WTC11 (cell line): ENCODE results near the gene RBM4. TPM values are rescaled to one million over a fixed set of nuclear protein-coding genes. Genes with fewer than 3 reads are reported as not detected.

Source experiments
- CREM ChIP-seq: sonication (generic); formaldehyde crosslinking; IDR thresholded peaks from 2 replicates; pipeline ENCODE4 v1.8.1; 2022; ENCODE audit warnings: mild to moderate bottlenecking, missing genetic modification reagents, moderate library complexity
- ELF4 ChIP-seq: sonication (generic); formaldehyde crosslinking; IDR thresholded peaks from 2 replicates; pipeline ENCODE4 v1.8.1; 2022; ENCODE audit warnings: low read depth, mild to moderate bottlenecking, moderate library complexity, missing genetic modification reagents
- ESRRA ChIP-seq: sonication (generic); formaldehyde crosslinking; IDR thresholded peaks from 2 replicates; pipeline ENCODE4 v1.8.1; 2022; ENCODE audit warnings: mild to moderate bottlenecking, missing genetic modification reagents, borderline replicate concordance
- ETV6 ChIP-seq: sonication (generic); formaldehyde crosslinking; IDR thresholded peaks from 2 replicates; pipeline ENCODE4 v1.8.1; 2022; ENCODE audit warnings: mild to moderate bottlenecking, missing genetic modification reagents
- FOXP1 ChIP-seq: sonication (generic); formaldehyde crosslinking; IDR thresholded peaks from 2 replicates; pipeline ENCODE4 v1.8.0; 2022; ENCODE audit warnings: missing genetic modification reagents, mild to moderate bottlenecking, moderate library complexity, borderline replicate concordance
- GABPB1 ChIP-seq: sonication (generic); formaldehyde crosslinking; IDR thresholded peaks from 2 replicates; pipeline ENCODE4 v1.8.1; 2023; ENCODE audit warnings: mild to moderate bottlenecking, missing genetic modification reagents
- HMGA2 ChIP-seq: fragments of 250-450 bp; sonication (Bioruptor Pico); IDR thresholded peaks from 2 replicates; pipeline ENCODE4 v1.4.0; 2021; ENCODE audit warnings: mild to moderate bottlenecking, moderate library complexity
- IRF2 ChIP-seq: sonication (generic); formaldehyde crosslinking; IDR thresholded peaks from 2 replicates; pipeline ENCODE4 v1.8.0; 2022; ENCODE audit warnings: low read depth, missing genetic modification reagents, borderline replicate concordance
- NFATC4 ChIP-seq: fragments of 250-450 bp; sonication (Bioruptor Pico); IDR thresholded peaks from 2 replicates; pipeline ENCODE4 v1.9.0; 2021; ENCODE audit warnings: mild to moderate bottlenecking
- NFE2L1 ChIP-seq: sonication (generic); formaldehyde crosslinking; IDR thresholded peaks from 2 replicates; pipeline ENCODE4 v1.8.1; 2023; ENCODE audit warnings: missing genetic modification reagents
- NR1H2 ChIP-seq: sonication (generic); formaldehyde crosslinking; IDR thresholded peaks from 2 replicates; pipeline ENCODE4 v1.9.0; 2021; ENCODE audit warnings: mild to moderate bottlenecking, moderate library complexity, missing genetic modification reagents
- NR2C2 ChIP-seq: sonication (generic); formaldehyde crosslinking; IDR thresholded peaks from 2 replicates; pipeline ENCODE4 v1.8.0; 2022; ENCODE audit warnings: mild to moderate bottlenecking, missing genetic modification reagents
- NR3C1 ChIP-seq: sonication (generic); formaldehyde crosslinking; conservative IDR thresholded peaks from 2 replicates; pipeline ENCODE4 v1.8.1; 2023; ENCODE audit warnings: low read depth, mild to moderate bottlenecking, missing genetic modification reagents
- PRRX2 ChIP-seq: fragments of 250-450 bp; sonication (Bioruptor Pico); IDR thresholded peaks from 2 replicates; pipeline ENCODE4 v1.8.0; 2021; ENCODE audit warnings: mild to moderate bottlenecking
- SMAD3 ChIP-seq: sonication (generic); formaldehyde crosslinking; IDR thresholded peaks from 2 replicates; pipeline ENCODE4 v1.8.0; 2022; ENCODE audit warnings: missing genetic modification reagents, mild to moderate bottlenecking, borderline replicate concordance
- SOX15 ChIP-seq: fragments of 250-450 bp; sonication (Bioruptor Pico); IDR thresholded peaks from 2 replicates; pipeline ENCODE4 v1.9.0; 2021; ENCODE audit warnings: mild to moderate bottlenecking
- TP53 ChIP-seq: sonication (generic); formaldehyde crosslinking; IDR thresholded peaks from 2 replicates; pipeline ENCODE4 v1.8.1; 2023; ENCODE audit warnings: mild to moderate bottlenecking, missing genetic modification reagents
- ZBTB21 ChIP-seq: sonication (generic); formaldehyde crosslinking; IDR thresholded peaks from 2 replicates; pipeline ENCODE4 v1.8.1; 2023; ENCODE audit warnings: mild to moderate bottlenecking, missing genetic modification reagents, borderline replicate concordance
- ZNF263 ChIP-seq: sonication (generic); formaldehyde crosslinking; IDR thresholded peaks from 2 replicates; pipeline ENCODE4 v1.8.1; 2022; ENCODE audit warnings: low read depth, mild to moderate bottlenecking, moderate library complexity, missing genetic modification reagents
- ZNF396 ChIP-seq: fragments of 250-450 bp; sonication (Bioruptor Pico); IDR thresholded peaks from 2 replicates; pipeline ENCODE4 v1.8.0; 2021; ENCODE audit warnings: mild to moderate bottlenecking, moderate library complexity, borderline replicate concordance
- ZNF671 ChIP-seq: fragments of 250-450 bp; sonication (Bioruptor Pico); IDR thresholded peaks from 2 replicates; pipeline ENCODE4 v1.8.0; 2021; ENCODE audit warnings: mild to moderate bottlenecking
- total RNA-seq: library from RNA; stranded (reverse); gene quantifications from 3 replicates; pipeline ENCODE4 v1.2.3, GENCODE V29; 2021
- TF ChIP-seq, protein P1 (sequence below): sonication (generic); formaldehyde crosslinking; IDR thresholded peaks from 2 replicates; pipeline ENCODE4 v1.8.0; 2023; ENCODE audit warnings: missing genetic modification reagents
- TF ChIP-seq, protein P2 (sequence below): sonication (generic); formaldehyde crosslinking; IDR thresholded peaks from 2 replicates; pipeline ENCODE4 v1.8.1; 2022; ENCODE audit warnings: mild to moderate bottlenecking, moderate library complexity, missing genetic modification reagents
- TF ChIP-seq, protein P3 (sequence below): sonication (generic); formaldehyde crosslinking; IDR thresholded peaks from 2 replicates; pipeline ENCODE4 v1.8.1; 2022; ENCODE audit warnings: low read depth, missing genetic modification reagents, borderline replicate concordance
- TF ChIP-seq, protein P4 (sequence below): sonication (generic); formaldehyde crosslinking; IDR thresholded peaks from 2 replicates; pipeline ENCODE4 v1.8.1; 2023; ENCODE audit warnings: mild to moderate bottlenecking, moderate library complexity, missing genetic modification reagents
- TF ChIP-seq, protein P5 (sequence below): sonication (generic); formaldehyde crosslinking; IDR thresholded peaks from 2 replicates; pipeline ENCODE4 v1.8.1; 2023; ENCODE audit warnings: mild to moderate bottlenecking, missing genetic modification reagents
- TF ChIP-seq, protein P6 (sequence below): fragments of 250-450 bp; sonication (Bioruptor Pico); IDR thresholded peaks from 2 replicates; pipeline ENCODE4 v1.9.0; 2021; ENCODE audit warnings: mild to moderate bottlenecking, borderline replicate concordance

Gene RBM4
- total RNA-seq, 1 experiment from 2014 or later: 144 TPM

DNA sequence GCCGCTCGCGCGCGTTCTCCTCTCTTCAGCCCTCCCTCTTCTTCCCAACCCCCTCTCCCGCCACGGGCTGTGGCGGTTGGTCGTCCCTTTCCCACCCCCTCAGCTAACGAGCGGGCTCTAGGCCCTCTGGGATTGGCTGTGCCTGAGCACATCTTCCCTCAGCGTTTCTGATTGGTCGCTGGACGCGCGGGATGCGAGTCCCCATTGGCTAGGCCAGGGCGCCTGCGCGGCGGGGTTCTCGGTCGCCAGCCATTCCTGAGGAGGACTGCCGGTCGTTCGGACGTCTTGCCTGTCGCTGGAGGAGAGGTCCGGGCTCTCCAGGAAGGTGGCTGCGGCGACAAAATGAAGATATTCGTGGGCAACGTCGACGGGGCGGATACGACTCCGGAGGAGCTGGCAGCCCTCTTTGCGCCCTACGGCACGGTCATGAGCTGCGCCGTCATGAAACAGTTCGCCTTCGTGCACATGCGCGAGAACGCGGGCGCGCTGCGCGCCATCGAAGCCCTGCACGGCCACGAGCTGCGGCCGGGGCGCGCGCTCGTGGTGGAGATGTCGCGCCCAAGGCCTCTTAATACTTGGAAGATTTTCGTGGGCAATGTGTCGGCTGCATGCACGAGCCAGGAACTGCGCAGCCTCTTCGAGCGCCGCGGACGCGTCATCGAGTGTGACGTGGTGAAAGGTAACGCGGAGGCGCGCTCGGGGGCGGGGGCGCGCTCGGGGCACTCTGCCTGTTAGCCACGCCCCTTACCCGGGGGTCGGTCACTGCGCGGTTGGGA, 21.9 kb upstream of the RBM4 start, which contains the start of gene RBM14 (continued):
- TF ChIP-seq, protein P1, sequence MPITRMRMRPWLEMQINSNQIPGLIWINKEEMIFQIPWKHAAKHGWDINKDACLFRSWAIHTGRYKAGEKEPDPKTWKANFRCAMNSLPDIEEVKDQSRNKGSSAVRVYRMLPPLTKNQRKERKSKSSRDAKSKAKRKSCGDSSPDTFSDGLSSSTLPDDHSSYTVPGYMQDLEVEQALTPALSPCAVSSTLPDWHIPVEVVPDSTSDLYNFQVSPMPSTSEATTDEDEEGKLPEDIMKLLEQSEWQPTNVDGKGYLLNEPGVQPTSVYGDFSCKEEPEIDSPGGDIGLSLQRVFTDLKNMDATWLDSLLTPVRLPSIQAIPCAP (CRISPR knock-in tag): 0 out of 2 replicates have a peak, but pooled peaks have one; percentile 47
- TF ChIP-seq NR1H2: no peak
- TF ChIP-seq ELF4 (CRISPR knock-in tag): no peak
- TF ChIP-seq ETV6 (CRISPR knock-in tag): peak; percentile 55; the same call in 1 of the 2 replicates
- TF ChIP-seq, protein P2, sequence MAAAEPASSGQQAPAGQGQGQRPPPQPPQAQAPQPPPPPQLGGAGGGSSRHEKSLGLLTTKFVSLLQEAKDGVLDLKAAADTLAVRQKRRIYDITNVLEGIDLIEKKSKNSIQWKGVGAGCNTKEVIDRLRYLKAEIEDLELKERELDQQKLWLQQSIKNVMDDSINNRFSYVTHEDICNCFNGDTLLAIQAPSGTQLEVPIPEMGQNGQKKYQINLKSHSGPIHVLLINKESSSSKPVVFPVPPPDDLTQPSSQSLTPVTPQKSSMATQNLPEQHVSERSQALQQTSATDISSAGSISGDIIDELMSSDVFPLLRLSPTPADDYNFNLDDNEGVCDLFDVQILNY: peak; percentile 90; the same call in 1 of the 2 replicates
- no peak for TF ChIP-seq NFATC4 (CRISPR knock-in tag)
- TF ChIP-seq FOXP1 (CRISPR knock-in tag): peak; percentile 86
- TF ChIP-seq GABPB1 (CRISPR knock-in tag): peak; percentile 17
- peak; percentile 28; the same call in 1 of the 2 replicates for TF ChIP-seq ZNF671
- no peak for TF ChIP-seq ZNF396 (CRISPR knock-in tag)
- TF ChIP-seq CREM (CRISPR knock-in tag): peak; percentile 37; the same call in 1 of the 2 replicates
- TF ChIP-seq PRRX2 (CRISPR knock-in tag): no peak
- TF ChIP-seq SMAD3 (CRISPR knock-in tag): peak; percentile 84; the same call in 1 of the 2 replicates
- TF ChIP-seq, protein P3, sequence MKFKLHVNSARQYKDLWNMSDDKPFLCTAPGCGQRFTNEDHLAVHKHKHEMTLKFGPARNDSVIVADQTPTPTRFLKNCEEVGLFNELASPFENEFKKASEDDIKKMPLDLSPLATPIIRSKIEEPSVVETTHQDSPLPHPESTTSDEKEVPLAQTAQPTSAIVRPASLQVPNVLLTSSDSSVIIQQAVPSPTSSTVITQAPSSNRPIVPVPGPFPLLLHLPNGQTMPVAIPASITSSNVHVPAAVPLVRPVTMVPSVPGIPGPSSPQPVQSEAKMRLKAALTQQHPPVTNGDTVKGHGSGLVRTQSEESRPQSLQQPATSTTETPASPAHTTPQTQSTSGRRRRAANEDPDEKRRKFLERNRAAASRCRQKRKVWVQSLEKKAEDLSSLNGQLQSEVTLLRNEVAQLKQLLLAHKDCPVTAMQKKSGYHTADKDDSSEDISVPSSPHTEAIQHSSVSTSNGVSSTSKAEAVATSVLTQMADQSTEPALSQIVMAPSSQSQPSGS: no peak
- TF ChIP-seq SOX15: no peak
- TF ChIP-seq NFE2L1 (CRISPR knock-in tag): peak; percentile 87; the same call in 1 of the 2 replicates
- no peak for TF ChIP-seq NR2C2 (CRISPR knock-in tag)
- TF ChIP-seq, protein P4, sequence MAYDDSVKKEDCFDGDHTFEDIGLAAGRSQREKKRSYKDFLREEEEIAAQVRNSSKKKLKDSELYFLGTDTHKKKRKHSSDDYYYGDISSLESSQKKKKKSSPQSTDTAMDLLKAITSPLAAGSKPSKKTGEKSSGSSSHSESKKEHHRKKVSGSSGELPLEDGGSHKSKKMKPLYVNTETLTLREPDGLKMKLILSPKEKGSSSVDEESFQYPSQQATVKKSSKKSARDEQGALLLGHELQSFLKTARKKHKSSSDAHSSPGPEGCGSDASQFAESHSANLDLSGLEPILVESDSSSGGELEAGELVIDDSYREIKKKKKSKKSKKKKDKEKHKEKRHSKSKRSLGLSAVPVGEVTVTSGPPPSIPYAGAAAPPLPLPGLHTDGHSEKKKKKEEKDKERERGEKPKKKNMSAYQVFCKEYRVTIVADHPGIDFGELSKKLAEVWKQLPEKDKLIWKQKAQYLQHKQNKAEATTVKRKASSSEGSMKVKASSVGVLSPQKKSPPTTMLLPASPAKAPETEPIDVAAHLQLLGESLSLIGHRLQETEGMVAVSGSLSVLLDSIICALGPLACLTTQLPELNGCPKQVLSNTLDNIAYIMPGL: peak; percentile 81
- 0 out of 2 replicates have a peak, but pooled peaks have one; percentile 15 for TF ChIP-seq ZNF263
- TF ChIP-seq, protein P5, sequence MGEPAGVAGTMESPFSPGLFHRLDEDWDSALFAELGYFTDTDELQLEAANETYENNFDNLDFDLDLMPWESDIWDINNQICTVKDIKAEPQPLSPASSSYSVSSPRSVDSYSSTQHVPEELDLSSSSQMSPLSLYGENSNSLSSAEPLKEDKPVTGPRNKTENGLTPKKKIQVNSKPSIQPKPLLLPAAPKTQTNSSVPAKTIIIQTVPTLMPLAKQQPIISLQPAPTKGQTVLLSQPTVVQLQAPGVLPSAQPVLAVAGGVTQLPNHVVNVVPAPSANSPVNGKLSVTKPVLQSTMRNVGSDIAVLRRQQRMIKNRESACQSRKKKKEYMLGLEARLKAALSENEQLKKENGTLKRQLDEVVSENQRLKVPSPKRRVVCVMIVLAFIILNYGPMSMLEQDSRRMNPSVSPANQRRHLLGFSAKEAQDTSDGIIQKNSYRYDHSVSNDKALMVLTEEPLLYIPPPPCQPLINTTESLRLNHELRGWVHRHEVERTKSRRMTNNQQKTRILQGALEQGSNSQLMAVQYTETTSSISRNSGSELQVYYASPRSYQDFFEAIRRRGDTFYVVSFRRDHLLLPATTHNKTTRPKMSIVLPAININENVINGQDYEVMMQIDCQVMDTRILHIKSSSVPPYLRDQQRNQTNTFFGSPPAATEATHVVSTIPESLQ (CRISPR knock-in tag): no peak
- TF ChIP-seq ESRRA: no peak; the same call in 1 of the 2 replicates
- TF ChIP-seq HMGA2 (CRISPR knock-in tag): no peak
- TF ChIP-seq IRF2 (CRISPR knock-in tag): 0 out of 2 replicates have a peak, but pooled peaks have one; percentile 16
- TF ChIP-seq, protein P6, sequence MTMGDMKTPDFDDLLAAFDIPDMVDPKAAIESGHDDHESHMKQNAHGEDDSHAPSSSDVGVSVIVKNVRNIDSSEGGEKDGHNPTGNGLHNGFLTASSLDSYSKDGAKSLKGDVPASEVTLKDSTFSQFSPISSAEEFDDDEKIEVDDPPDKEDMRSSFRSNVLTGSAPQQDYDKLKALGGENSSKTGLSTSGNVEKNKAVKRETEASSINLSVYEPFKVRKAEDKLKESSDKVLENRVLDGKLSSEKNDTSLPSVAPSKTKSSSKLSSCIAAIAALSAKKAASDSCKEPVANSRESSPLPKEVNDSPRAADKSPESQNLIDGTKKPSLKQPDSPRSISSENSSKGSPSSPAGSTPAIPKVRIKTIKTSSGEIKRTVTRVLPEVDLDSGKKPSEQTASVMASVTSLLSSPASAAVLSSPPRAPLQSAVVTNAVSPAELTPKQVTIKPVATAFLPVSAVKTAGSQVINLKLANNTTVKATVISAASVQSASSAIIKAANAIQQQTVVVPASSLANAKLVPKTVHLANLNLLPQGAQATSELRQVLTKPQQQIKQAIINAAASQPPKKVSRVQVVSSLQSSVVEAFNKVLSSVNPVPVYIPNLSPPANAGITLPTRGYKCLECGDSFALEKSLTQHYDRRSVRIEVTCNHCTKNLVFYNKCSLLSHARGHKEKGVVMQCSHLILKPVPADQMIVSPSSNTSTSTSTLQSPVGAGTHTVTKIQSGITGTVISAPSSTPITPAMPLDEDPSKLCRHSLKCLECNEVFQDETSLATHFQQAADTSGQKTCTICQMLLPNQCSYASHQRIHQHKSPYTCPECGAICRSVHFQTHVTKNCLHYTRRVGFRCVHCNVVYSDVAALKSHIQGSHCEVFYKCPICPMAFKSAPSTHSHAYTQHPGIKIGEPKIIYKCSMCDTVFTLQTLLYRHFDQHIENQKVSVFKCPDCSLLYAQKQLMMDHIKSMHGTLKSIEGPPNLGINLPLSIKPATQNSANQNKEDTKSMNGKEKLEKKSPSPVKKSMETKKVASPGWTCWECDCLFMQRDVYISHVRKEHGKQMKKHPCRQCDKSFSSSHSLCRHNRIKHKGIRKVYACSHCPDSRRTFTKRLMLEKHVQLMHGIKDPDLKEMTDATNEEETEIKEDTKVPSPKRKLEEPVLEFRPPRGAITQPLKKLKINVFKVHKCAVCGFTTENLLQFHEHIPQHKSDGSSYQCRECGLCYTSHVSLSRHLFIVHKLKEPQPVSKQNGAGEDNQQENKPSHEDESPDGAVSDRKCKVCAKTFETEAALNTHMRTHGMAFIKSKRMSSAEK (CRISPR knock-in tag): no peak
- TF ChIP-seq NR3C1 (CRISPR knock-in tag): no peak
- no peak for TF ChIP-seq TP53 (CRISPR knock-in tag)
- TF ChIP-seq ZBTB21 (CRISPR knock-in tag): no peak
